GM23338 (cell line): ENCODE data around the gene CRABP1. TPM values are rescaled to one million over a fixed set of nuclear protein-coding genes. Genes with fewer than 3 reads are reported as not detected.

Source experiments
- ATAC-seq: fragments of 200-7000 bp; cut with Tn5 transposase; 3 replicates; pipeline ENCODE4 v1.9.1; 2020
- DNase-seq: peaks from one replicate; pipeline ENCODE4 v3.0.0-alpha.2; 2015; ENCODE audit warnings: low spot score
- H2AFZ ChIP-seq: fragments of 200-600 bp; sonication (generic); 2 replicates; pipeline ENCODE4 v1.8.0; 2016; ENCODE audit warnings: antibody characterized with exemption, mild to moderate bottlenecking, moderate library complexity
- H3F3A ChIP-seq: fragments of 200-600 bp; sonication (generic); replicated peaks from 2 replicates; pipeline ENCODE4 v1.8.0; 2017; ENCODE audit warnings: antibody characterized with exemption, mixed run types, low read depth
- H3K27ac ChIP-seq: fragments of 200-600 bp; sonication (generic); 2 replicates; pipeline ENCODE4 v1.6.1; 2016; ENCODE audit warnings: low read depth
- H3K27me3 ChIP-seq: fragments of 200-600 bp; sonication (generic); 2 replicates; pipeline ENCODE4 v1.8.0; 2016; ENCODE audit warnings: mild to moderate bottlenecking, mixed run types, moderate library complexity; ENCODE audit not compliant: insufficient read depth
- H3K36me3 ChIP-seq: fragments of 200-600 bp; sonication (generic); 2 replicates; pipeline ENCODE4 v1.8.0; 2016; ENCODE audit warnings: mild to moderate bottlenecking; ENCODE audit not compliant: insufficient read depth
- H3K4me1 ChIP-seq: fragments of 200-600 bp; sonication (generic); 2 replicates; pipeline ENCODE4 v1.8.0; 2016; ENCODE audit warnings: mild to moderate bottlenecking, moderate library complexity; ENCODE audit not compliant: insufficient read depth
- H3K4me2 ChIP-seq: fragments of 200-600 bp; sonication (generic); 2 replicates; pipeline ENCODE4 v1.7.1; 2017; ENCODE audit warnings: mixed run types
- H3K4me3 ChIP-seq: fragments of 200-600 bp; sonication (generic); 2 replicates; pipeline ENCODE4 v1.6.1; 2016; ENCODE audit warnings: mixed run types
- H3K79me2 ChIP-seq: fragments of 200-600 bp; sonication (generic); replicated peaks from 2 replicates; pipeline ENCODE4 v1.8.0; 2017; ENCODE audit warnings: mild to moderate bottlenecking; ENCODE audit not compliant: insufficient read depth
- H3K9me2 ChIP-seq: fragments of 200-600 bp; sonication (generic); 2 replicates; pipeline ENCODE4 v1.8.0; 2017; ENCODE audit not compliant: insufficient read depth
- H4K20me1 ChIP-seq: fragments of 200-600 bp; sonication (generic); replicated peaks from 2 replicates; pipeline ENCODE4 v1.8.0; 2017; ENCODE audit warnings: mild to moderate bottlenecking; ENCODE audit not compliant: insufficient read depth
- H3K27ac Mint-ChIP-seq: 2 replicates; pipeline ENCODE4 v1.8.0; 2020; ENCODE audit warnings: inconsistent platforms, mild to moderate bottlenecking, moderate library complexity, mixed read lengths
- H3K27me3 Mint-ChIP-seq: 3 replicates; pipeline ENCODE4 v1.8.0; 2022; ENCODE audit warnings: low read depth, mild to moderate bottlenecking, moderate library complexity, mixed read lengths, inconsistent platforms; ENCODE audit not compliant: insufficient read depth, poor library complexity
- H3K36me3 Mint-ChIP-seq: 3 replicates; pipeline ENCODE4 v1.8.0; 2021; ENCODE audit warnings: low read depth, mild to moderate bottlenecking, inconsistent platforms, moderate library complexity, mixed read lengths
- H3K4me1 Mint-ChIP-seq: 3 replicates; pipeline ENCODE4 v1.8.0; 2020; ENCODE audit warnings: mild to moderate bottlenecking, inconsistent platforms, mixed read lengths
- H3K4me3 Mint-ChIP-seq: 3 replicates; pipeline ENCODE4 v1.8.0; 2021; ENCODE audit warnings: moderate library complexity, mild to moderate bottlenecking, inconsistent platforms, mixed read lengths
- H3K9me3 Mint-ChIP-seq: 3 replicates; pipeline ENCODE4 v1.8.0; 2020; ENCODE audit warnings: moderate library complexity, mild to moderate bottlenecking, inconsistent platforms, mixed read lengths
- EZH2 ChIP-seq: fragments of 200-600 bp; sonication (generic); IDR thresholded peaks from one replicate; pipeline ENCODE4 v1.8.0; 2017; ENCODE audit warnings: antibody characterized with exemption, mild to moderate bottlenecking, low read depth; ENCODE audit not compliant: unreplicated experiment
- EZH2phosphoT487 ChIP-seq: fragments of 200-600 bp; sonication (generic); IDR thresholded peaks from one replicate; pipeline ENCODE4 v1.8.1; 2018; ENCODE audit warnings: antibody characterized with exemption; ENCODE audit not compliant: unreplicated experiment
- JUNB ChIP-seq: IDR thresholded peaks from one replicate; pipeline ENCODE4 v1.6.1; 2016; ENCODE audit warnings: antibody characterized with exemption; ENCODE audit not compliant: unreplicated experiment
- POLR2AphosphoS5 ChIP-seq: IDR thresholded peaks from 2 replicates; pipeline ENCODE4 v1.6.1; 2016; ENCODE audit warnings: antibody characterized with exemption, low read depth
- STAT1 ChIP-seq: IDR thresholded peaks from one replicate; pipeline ENCODE4 v1.6.1; 2016; ENCODE audit warnings: antibody characterized with exemption; ENCODE audit not compliant: unreplicated experiment
- ZNF114 ChIP-seq: fragments of 250-450 bp; sonication (Bioruptor Pico); IDR thresholded peaks from 2 replicates; pipeline ENCODE4 v1.5.0; 2020; ENCODE audit warnings: mild to moderate bottlenecking, moderate library complexity
- ZNF331 ChIP-seq: fragments of 250-450 bp; sonication (Bioruptor Pico); IDR thresholded peaks from 2 replicates; pipeline ENCODE4 v1.5.0; 2020; ENCODE audit warnings: low read depth, mild to moderate bottlenecking, moderate library complexity
- polyA plus RNA-seq: library from polyadenylated mRNA; unstranded; fragments of >200 nt; fragmentation: Nextera tagmentation; extraction: Ambion mirVana; gene quantifications from 2 replicates; pipeline ENCODE4 v1.2.1, GENCODE V29; 2016
- total RNA-seq: library from RNA; depleted of rRNA; stranded (reverse); fragments of >200 nt; shearing (Covaris generic); gene quantifications from 2 replicates; pipeline ENCODE4 v1.2.3, GENCODE V29; 2014
- TF ChIP-seq, protein P1 (sequence below): fragments of 250-450 bp; sonication (Bioruptor Pico); IDR thresholded peaks from 2 replicates; pipeline ENCODE4 v1.5.0; 2020; ENCODE audit warnings: mild to moderate bottlenecking, moderate library complexity
- TF ChIP-seq, protein P2 (sequence below): IDR thresholded peaks from 2 replicates; pipeline ENCODE4 v1.6.1; 2016; ENCODE audit warnings: antibody characterized with exemption

Gene CRABP1
- total and polyA plus RNA-seq, 2 experiments from 2014 or later: 156 to 522 TPM

GRCh38 chr15:78361771-78362506 lies 21.8 kb downstream of the CRABP1 start (continued):
- TF ChIP-seq, protein P1, sequence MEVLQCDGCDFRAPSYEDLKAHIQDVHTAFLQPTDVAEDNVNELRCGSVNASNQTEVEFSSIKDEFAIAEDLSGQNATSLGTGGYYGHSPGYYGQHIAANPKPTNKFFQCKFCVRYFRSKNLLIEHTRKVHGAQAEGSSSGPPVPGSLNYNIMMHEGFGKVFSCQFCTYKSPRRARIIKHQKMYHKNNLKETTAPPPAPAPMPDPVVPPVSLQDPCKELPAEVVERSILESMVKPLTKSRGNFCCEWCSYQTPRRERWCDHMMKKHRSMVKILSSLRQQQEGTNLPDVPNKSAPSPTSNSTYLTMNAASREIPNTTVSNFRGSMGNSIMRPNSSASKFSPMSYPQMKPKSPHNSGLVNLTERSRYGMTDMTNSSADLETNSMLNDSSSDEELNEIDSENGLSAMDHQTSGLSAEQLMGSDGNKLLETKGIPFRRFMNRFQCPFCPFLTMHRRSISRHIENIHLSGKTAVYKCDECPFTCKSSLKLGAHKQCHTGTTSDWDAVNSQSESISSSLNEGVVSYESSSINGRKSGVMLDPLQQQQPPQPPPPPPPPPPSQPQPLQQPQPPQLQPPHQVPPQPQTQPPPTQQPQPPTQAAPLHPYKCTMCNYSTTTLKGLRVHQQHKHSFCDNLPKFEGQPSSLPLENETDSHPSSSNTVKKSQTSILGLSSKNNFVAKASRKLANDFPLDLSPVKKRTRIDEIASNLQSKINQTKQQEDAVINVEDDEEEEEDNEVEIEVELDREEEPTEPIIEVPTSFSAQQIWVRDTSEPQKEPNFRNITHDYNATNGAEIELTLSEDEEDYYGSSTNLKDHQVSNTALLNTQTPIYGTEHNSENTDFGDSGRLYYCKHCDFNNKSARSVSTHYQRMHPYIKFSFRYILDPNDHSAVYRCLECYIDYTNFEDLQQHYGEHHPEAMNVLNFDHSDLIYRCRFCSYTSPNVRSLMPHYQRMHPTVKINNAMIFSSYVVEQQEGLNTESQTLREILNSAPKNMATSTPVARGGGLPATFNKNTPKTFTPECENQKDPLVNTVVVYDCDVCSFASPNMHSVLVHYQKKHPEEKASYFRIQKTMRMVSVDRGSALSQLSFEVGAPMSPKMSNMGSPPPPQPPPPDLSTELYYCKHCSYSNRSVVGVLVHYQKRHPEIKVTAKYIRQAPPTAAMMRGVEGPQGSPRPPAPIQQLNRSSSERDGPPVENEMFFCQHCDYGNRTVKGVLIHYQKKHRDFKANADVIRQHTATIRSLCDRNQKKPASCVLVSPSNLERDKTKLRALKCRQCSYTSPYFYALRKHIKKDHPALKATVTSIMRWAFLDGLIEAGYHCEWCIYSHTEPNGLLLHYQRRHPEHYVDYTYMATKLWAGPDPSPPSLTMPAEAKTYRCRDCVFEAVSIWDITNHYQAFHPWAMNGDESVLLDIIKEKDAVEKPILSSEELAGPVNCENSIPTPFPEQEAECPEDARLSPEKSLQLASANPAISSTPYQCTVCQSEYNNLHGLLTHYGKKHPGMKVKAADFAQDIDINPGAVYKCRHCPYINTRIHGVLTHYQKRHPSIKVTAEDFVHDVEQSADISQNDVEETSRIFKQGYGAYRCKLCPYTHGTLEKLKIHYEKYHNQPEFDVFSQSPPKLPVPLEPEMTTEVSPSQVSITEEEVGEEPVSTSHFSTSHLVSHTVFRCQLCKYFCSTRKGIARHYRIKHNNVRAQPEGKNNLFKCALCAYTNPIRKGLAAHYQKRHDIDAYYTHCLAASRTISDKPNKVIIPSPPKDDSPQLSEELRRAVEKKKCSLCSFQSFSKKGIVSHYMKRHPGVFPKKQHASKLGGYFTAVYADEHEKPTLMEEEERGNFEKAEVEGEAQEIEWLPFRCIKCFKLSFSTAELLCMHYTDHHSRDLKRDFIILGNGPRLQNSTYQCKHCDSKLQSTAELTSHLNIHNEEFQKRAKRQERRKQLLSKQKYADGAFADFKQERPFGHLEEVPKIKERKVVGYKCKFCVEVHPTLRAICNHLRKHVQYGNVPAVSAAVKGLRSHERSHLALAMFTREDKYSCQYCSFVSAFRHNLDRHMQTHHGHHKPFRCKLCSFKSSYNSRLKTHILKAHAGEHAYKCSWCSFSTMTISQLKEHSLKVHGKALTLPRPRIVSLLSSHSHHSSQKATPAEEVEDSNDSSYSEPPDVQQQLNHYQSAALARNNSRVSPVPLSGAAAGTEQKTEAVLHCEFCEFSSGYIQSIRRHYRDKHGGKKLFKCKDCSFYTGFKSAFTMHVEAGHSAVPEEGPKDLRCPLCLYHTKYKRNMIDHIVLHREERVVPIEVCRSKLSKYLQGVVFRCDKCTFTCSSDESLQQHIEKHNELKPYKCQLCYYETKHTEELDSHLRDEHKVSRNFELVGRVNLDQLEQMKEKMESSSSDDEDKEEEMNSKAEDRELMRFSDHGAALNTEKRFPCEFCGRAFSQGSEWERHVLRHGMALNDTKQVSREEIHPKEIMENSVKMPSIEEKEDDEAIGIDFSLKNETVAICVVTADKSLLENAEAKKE (CRISPR knock-in tag): no peak
- TF ChIP-seq POLR2AphosphoS5 (no peak), EZH2 (no peak), STAT1 (no peak)

- Histone ChIP-seq H3K4me2 (no peak overlapping the region), H4K20me1 (no peaks in the 10 kb centered on the region), H3F3A (no peaks in the 10 kb centered on the region), H3K27me3 (no peaks in the 10 kb centered on the region), H3K36me3 (no peaks in the 10 kb centered on the region), H3K4me1 (0 out of 2 replicates have a peak, but pooled peaks cover 2% of the 10 kb centered on the region), H3K27ac (no peak overlapping the region), H3K79me2 (no peaks in the 10 kb centered on the region), H3K4me3 (no peak overlapping the region), H2AFZ (no peak overlapping the region), H3K9me2 (no peaks in the 10 kb centered on the region)
- ATAC-seq (no peak), DNase-seq (no peak)
- peaks cover 6% of the 10 kb centered on the region for H3K27me3 Mint-ChIP-seq
- H3K4me1 Mint-ChIP-seq: peaks cover 15% of the 10 kb centered on the region
- H3K27ac Mint-ChIP-seq: no peak overlapping the region
- no peaks in the 10 kb centered on the region for H3K36me3 Mint-ChIP-seq
- no peaks in the 10 kb centered on the region for H3K9me3 Mint-ChIP-seq
- H3K4me3 Mint-ChIP-seq: no peak overlapping the region
- TF ChIP-seq, protein P2, sequence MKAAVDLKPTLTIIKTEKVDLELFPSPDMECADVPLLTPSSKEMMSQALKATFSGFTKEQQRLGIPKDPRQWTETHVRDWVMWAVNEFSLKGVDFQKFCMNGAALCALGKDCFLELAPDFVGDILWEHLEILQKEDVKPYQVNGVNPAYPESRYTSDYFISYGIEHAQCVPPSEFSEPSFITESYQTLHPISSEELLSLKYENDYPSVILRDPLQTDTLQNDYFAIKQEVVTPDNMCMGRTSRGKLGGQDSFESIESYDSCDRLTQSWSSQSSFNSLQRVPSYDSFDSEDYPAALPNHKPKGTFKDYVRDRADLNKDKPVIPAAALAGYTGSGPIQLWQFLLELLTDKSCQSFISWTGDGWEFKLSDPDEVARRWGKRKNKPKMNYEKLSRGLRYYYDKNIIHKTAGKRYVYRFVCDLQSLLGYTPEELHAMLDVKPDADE: no peak
- TF ChIP-seq EZH2: no peak
- TF ChIP-seq JUNB: no peak
- TF ChIP-seq ZNF114: no peak
- no peak for TF ChIP-seq POLR2AphosphoS5
- TF ChIP-seq ZNF331 (CRISPR knock-in tag): no peak
- TF ChIP-seq EZH2phosphoT487: no peak
These were observed 22.7 kb downstream of the CRABP1 start for GRCh38 chr15:78362716-78363380.
